HG03196 (cell line): ENCODE results near the gene TDRD9.

Source experiments
- ATAC-seq: cut with Tn5 transposase; IDR thresholded peaks from one replicate; pipeline ENCODE4 v1.9.1; 2021; ENCODE audit not compliant: unreplicated experiment

The TDRD9 gene

GRCh38 chr14:104101651-104102281, 173.5 kb downstream of the TDRD9 start:
- no peak for ATAC-seq
